ENCODE results near the gene ARHGAP35.

ARHGAP35 gene

DNA sequence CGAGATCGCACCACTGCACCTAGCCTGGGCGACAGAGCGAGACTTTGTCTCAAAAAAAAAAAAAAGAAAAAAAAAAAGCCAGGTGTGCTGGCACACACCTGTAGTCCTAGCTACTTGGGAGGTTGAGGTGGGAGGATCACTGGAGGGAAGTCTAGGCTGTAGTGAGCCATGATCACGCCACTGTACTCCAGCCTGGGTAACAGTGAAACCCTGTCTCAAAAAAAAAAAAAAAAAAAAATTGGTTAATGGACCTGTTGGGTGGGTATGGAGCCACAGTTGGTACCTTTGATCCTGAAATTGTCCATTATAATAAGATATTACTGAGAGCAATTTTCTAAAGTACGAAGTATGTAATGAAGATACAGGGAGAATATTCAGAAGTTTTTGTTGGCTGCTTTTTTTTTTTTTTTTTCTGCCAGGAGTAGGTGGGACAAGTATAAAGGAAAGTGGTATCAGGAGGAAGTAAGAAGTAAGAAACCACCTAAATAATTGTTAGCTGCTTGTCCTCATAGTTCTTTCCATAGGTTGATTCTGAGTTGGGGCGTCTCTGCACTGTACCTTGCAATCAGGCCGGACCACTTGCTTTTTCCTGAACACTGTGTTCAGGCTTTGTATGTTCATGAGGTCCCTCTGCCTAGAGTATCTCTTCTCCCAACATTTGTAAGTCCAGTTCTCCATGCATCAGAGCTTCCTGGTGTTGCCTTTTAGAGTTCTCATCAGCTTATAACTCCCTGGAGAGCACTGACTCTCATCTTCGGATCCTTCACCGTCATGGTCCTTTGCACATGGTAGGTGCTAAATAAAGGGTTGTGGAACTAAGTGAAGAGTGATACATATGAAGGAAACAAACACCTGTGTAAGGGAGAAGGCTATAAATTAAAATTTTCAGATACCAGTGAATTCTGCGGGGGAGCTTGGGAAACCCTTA is 31.7 kb downstream of the ARHGAP35 start:
- ChIA-PET POLR2A (no interaction called here), CTCF (no interaction called here)
- no peak for TF ChIP-seq FOXK2 (IDR thresholded peaks at IDR 0.05)
- DNase-seq (ENCODE audit: extremely low spot score) = no peak

DNA sequence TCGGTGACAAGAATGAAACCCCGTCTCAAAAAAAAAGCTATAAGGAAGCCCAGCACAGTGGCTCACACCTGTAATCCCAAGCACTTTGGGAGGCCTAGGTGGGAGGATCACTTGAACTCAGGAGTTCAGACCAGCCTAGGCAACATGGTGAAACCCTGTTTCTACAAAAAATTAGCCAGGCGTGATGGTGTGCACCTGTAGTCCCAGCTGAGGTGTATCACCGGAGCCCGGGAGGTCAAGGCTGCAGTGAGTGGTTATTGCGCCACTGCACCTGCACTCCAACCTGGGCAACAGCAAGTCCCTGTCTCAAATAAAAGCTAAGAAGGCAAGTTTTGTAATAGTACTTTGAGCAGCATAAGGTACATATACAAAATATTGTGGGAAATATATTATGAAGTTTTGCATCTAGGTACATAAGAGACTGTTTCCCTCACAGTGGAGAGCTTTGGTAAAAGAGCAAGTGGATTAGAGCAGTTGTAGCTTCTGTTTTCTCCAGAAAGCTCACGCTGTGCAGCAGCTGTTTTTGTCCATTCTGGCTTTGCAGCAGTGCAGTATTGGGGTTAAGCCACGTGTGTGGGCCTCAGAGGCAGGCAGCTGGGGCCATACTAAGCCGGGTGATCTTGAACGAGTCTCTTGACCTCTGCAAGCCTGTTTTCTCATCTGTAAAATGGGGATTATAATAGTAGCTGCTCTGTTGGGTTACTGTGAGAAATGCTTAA is 35.4 kb downstream of the ARHGAP35 start:
- CTCF ChIA-PET = no interaction called here
- TF ChIP-seq, protein P1, sequence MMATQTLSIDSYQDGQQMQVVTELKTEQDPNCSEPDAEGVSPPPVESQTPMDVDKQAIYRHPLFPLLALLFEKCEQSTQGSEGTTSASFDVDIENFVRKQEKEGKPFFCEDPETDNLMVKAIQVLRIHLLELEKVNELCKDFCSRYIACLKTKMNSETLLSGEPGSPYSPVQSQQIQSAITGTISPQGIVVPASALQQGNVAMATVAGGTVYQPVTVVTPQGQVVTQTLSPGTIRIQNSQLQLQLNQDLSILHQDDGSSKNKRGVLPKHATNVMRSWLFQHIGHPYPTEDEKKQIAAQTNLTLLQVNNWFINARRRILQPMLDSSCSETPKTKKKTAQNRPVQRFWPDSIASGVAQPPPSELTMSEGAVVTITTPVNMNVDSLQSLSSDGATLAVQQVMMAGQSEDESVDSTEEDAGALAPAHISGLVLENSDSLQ (IDR thresholded peaks at IDR 0.05) = no peak
- TF ChIP-seq L3MBTL2 (conservative IDR thresholded peaks at IDR 0.05) (no peak), SUZ12 (IDR thresholded peaks at IDR 0.05) (no peak)
- DNase-seq (ENCODE audit: extremely low spot score) = no peak
- POLR2A ChIA-PET = no interaction called here

GRCh38 chr19:46898731-46899130 is 37.9 kb downstream of the ARHGAP35 start:
- POLR2A ChIA-PET = interaction anchor here (1.2 kb wide), 1 partner anchor 8 kb away, joined by 4 read pairs; no protein-coding TSS in a partner anchor
- DNase-seq (ENCODE audit: extremely low spot score) = no peak
- TF ChIP-seq TARDBP (IDR thresholded peaks at IDR 0.05) (no peak), ZNF384 (IDR thresholded peaks at IDR 0.05) (no peak), SP1 (IDR thresholded peaks at IDR 0.05) (no peak), BHLHE40 (IDR thresholded peaks at IDR 0.05; ENCODE audit: borderline replicate concordance) (no peak)
- CTCF ChIA-PET = no interaction called here

DNA sequence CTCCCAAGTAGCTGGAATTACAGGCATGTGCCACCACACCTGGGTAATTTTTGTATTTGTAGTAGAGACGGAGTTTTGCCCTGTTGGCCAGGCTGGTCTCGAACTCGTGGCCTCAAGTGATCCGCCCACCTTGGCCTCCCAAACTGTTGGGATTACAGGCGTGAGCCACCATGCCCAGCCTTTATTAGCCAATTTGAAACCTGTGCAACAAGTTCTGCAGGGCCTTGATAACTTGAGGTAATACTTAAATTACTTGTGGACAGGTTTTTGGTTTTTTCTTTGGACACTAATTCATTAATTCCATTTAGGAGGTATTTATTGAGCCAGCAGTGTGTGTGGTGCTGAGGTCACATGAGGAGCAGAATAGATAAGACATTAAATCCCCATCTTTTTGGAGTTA is 39.5 kb downstream of the ARHGAP35 start:
- ChIA-PET POLR2A (no interaction called here), CTCF (no interaction called here)
- TF ChIP-seq LEF1 (IDR thresholded peaks at IDR 0.05; ENCODE audit: borderline replicate concordance) (no peak), BHLHE40 (IDR thresholded peaks at IDR 0.05; ENCODE audit: borderline replicate concordance) (no peak), HDGF (IDR thresholded peaks at IDR 0.05; ENCODE audit: borderline replicate concordance) (no peak), SP1 (IDR thresholded peaks at IDR 0.05) (no peak)
- DNase-seq (ENCODE audit: extremely low spot score) = no peak

- CTCF ChIA-PET = no interaction called here
- POLR2A ChIA-PET = no interaction called here
- TF ChIP-seq FOXM1 (IDR thresholded peaks at IDR 0.05; ENCODE audit: borderline replicate concordance) (no peak), NFRKB (IDR thresholded peaks at IDR 0.05) (no peak), ARNT (IDR thresholded peaks at IDR 0.05) (no peak)
- TF ChIP-seq, protein P1 (IDR thresholded peaks at IDR 0.05) = no peak
- DNase-seq (ENCODE audit: extremely low spot score) = no peak
Observed at GRCh38 chr19:46901701-46902401, 41.1 kb downstream of the ARHGAP35 start.

- TF ChIP-seq NFRKB (IDR thresholded peaks at IDR 0.05) = no peak
- no peak for TF ChIP-seq TARDBP (IDR thresholded peaks at IDR 0.05)
- TF ChIP-seq CTBP1 (IDR thresholded peaks at IDR 0.05; ENCODE audit: borderline replicate concordance) = no peak
- no peak for TF ChIP-seq FOXM1 (IDR thresholded peaks at IDR 0.05; ENCODE audit: borderline replicate concordance)
- no peak for TF ChIP-seq ZNF384 (IDR thresholded peaks at IDR 0.05)
- no peak for TF ChIP-seq SUZ12 (IDR thresholded peaks at IDR 0.05)
- TF ChIP-seq FOXA1 (IDR thresholded peaks at IDR 0.05) = no peak
- TF ChIP-seq HDGF (IDR thresholded peaks at IDR 0.05; ENCODE audit: borderline replicate concordance) = no peak
- TF ChIP-seq SP1 (IDR thresholded peaks at IDR 0.05) = no peak
- TF ChIP-seq FOXK2 (IDR thresholded peaks at IDR 0.05) = no peak
- TF ChIP-seq, protein P1 (IDR thresholded peaks at IDR 0.05) = no peak
- TF ChIP-seq LEF1 (IDR thresholded peaks at IDR 0.05; ENCODE audit: borderline replicate concordance) = no peak
- TF ChIP-seq ARNT (IDR thresholded peaks at IDR 0.05) = no peak
- TF ChIP-seq L3MBTL2 (conservative IDR thresholded peaks at IDR 0.05) = no peak
- no peak for TF ChIP-seq BHLHE40 (IDR thresholded peaks at IDR 0.05; ENCODE audit: borderline replicate concordance)
- no peak for TF ChIP-seq ELF4 (IDR thresholded peaks at IDR 0.05)
- DNase-seq (ENCODE audit: extremely low spot score) = no peak
- ChIA-PET POLR2A (no interaction called here), CTCF (no interaction called here)
Observed at GRCh38 chr19:46902402-46902766, 41.6 kb downstream of the ARHGAP35 start.

- DNase-seq (ENCODE audit: extremely low spot score) = no peak
- POLR2A ChIA-PET = no interaction called here
- CTCF ChIA-PET = no interaction called here
- TF ChIP-seq FOXK2 (IDR thresholded peaks at IDR 0.05) = no peak
- no peak for TF ChIP-seq TARDBP (IDR thresholded peaks at IDR 0.05)
- TF ChIP-seq FOXM1 (IDR thresholded peaks at IDR 0.05; ENCODE audit: borderline replicate concordance) = no peak
Observed at GRCh38 chr19:46903458-46903857, 42.7 kb downstream of the ARHGAP35 start.
